Ovary (tissue), 9 donors: Measurements from ENCODE around the gene MPPED2. TPM values are rescaled to one million over a fixed set of nuclear protein-coding genes. Genes with fewer than 3 reads are reported as not detected.

Experiments used
- DNase-seq, 5 donors: peaks; one replicate each; pipeline ENCODE4 v3.0.0-alpha.2; 2019 to 2020
- H3K27ac ChIP-seq, 2 donors: fragments of 200-600 bp; one replicate each; pipeline versions ENCODE4 v1.5.1 to v1.8.0; 2019 to 2022
- H3K27me3 ChIP-seq: fragments of 200-600 bp; one replicate; pipeline ENCODE4 v1.8.0; 2022
- H3K36me3 ChIP-seq: fragments of 200-600 bp; sonication (generic); one replicate; pipeline ENCODE4 v1.5.1; 2019
- H3K4me1 ChIP-seq: one replicate; pipeline ENCODE4 v1.8.1; 2013; ENCODE audit warnings: mild to moderate bottlenecking, moderate library complexity; ENCODE audit not compliant: insufficient read depth
- H3K4me3 ChIP-seq: fragments of 200-600 bp; sonication (generic); one replicate; pipeline ENCODE4 v1.5.1; 2017
- H3K9me3 ChIP-seq, 2 donors: fragments of 200-600 bp in 1 of 2; sonication (generic) in 1 of 2; one replicate each; pipeline versions ENCODE4 v1.5.1 to v1.8.1; 2013 to 2019; ENCODE audit warnings: mild to moderate bottlenecking in 1 of 2, moderate library complexity in 1 of 2
- CTCF ChIP-seq, 3 donors: fragments of 450-650 bp in 2 of 3; fragments of 200-600 bp in 1 of 3; IDR thresholded peaks; one replicate each; pipeline versions ENCODE4 v1.5.1 to v1.8.0; 2016 to 2022; ENCODE audit warnings: antibody characterized with exemption in 3 of 3, mild to moderate bottlenecking in 1 of 3
- EP300 ChIP-seq: sonication (generic); formaldehyde crosslinking; IDR thresholded peaks from one replicate; pipeline ENCODE4 v1.6.1; 2017; ENCODE audit warnings: antibody characterized with exemption
- POLR2A ChIP-seq: fragments of 450-650 bp; IDR thresholded peaks from one replicate; pipeline ENCODE4 v1.6.1; 2017; ENCODE audit warnings: antibody characterized with exemption, mild to moderate bottlenecking, moderate library complexity
- WGBS, 3 donors: extraction: QIAGEN DNeasy Blood & Tissue Kit in 1 of 3; methylation state at CpG; one replicate each; pipeline versions ENCODE4 v1.1.5 to v1.1.7; 2013 to 2017; 5-methylcytosine and 5-hydroxymethylcytosine counted together
- intact Hi-C, 4 donors: fragments of 100-400 bp; cut with DNase I; formaldehyde crosslinking; loops; one replicate each; pipeline versions ENCODE4 v1.11.0 to v1.15.1; 2022 to 2023
- polyA plus RNA-seq, 2 donors: library from polyadenylated mRNA; stranded (reverse); fragments of 200-250 nt in 1 of 2; fragments of 350-450 nt in 1 of 2; fragmentation: Illumina TruSeq in 1 of 2; extraction: RNeasy Lipid Tissue Mini Kit (QIAGEN cat#74804) in 1 of 2; gene quantifications; one replicate each; pipeline ENCODE4 v1.2.3, GENCODE V29; 2013 to 2014
- total RNA-seq, 7 donors: library from RNA; depleted of rRNA in 2 of 7; stranded (reverse); fragments of >200 nt in 2 of 7; fragmentation: NEBNext Ultra II Directional in 3 of 7; extraction: Animal tissue kit (Norgen Biotek cat#: 25700) in 3 of 7; gene quantifications; one replicate each; pipeline versions ENCODE4 v1.1.0 to v1.2.4, GENCODE V29; 2016 to 2023
- donor health status: DM: no; HTN: no; CAD: no; lungs with moderate emphysema.
- donor health status: DM: no; HTN: no; CAD: no.
- donor health status: Bipolar disorder and iron deficiency.
- donor health status: DM: yes; HTN: yes; CAD: no.
- donor health status: DM: no; HTN: no; CAD: no.
- donor health status: DM: yes; HTN: yes; CAD: no.

Gene MPPED2
- total and polyA plus RNA-seq, 9 donors: 0.30 to 10.1 (median 2.9) TPM

DNA sequence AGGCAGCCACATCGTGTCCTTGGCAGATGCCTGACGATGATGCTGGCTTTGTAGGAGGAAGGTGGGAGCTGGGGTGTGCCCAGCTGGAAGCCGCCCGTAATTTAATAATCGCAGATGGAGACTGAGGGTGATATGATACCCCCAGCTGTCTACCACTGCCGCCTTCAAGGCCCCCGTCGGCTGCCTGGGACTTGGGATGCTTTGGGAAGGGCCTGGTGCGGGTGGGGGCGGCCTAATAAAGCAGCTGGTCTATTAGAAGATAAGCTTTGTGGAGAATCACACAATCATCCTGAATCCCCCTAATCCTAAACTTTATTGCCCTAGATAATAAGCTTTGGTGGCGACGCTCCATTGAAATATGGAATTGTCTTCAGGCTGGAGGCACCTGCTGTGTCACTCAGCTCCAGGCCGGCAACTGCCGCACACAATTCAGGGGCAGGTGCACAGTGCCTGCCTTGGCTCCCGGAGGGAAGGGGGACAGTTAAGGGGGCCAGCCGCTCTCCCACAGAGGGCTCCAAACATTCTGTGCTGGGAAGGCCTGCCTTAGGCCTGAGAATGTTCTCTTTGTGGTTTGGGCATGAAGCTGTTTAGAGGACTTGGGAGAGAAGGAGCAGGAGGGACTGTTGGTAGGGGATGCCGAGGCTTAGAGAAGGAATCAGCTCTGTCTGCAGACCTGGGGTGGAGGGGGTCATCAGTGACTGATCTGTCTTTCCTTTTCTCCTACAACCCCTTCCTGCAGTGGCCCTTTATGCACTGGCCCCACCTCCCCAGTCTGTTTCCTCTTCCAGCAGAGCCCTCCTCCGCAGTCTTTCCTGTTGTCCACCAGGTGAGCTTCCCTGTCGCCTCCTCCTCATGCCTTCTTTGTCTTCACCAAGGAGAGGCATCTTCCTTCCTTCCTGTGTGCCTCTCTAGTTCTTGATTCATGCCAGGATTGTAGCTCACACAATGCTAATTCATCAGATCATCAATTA lies 198.0 kb downstream of the MPPED2 start:
- Histone ChIP-seq H3K9me3 (no peaks in the 10 kb centered on the region), H3K36me3 (no peaks in the 10 kb centered on the region), H3K27ac (no peak overlapping the region), H3K27me3 (no peaks in the 10 kb centered on the region), H3K4me3 (no peak overlapping the region), H3K4me1 (no peaks in the 10 kb centered on the region)
- intact Hi-C loops: no loop called here
- TF ChIP-seq CTCF (IDR thresholded peaks at IDR 0.05) (no peak), POLR2A (no peak), EP300 (no peak)
- DNase-seq: no peak
- WGBS, 3 donors: 69 to 80% (median 72%) methylated on average over 19 of the region's 19 CpGs

DNA sequence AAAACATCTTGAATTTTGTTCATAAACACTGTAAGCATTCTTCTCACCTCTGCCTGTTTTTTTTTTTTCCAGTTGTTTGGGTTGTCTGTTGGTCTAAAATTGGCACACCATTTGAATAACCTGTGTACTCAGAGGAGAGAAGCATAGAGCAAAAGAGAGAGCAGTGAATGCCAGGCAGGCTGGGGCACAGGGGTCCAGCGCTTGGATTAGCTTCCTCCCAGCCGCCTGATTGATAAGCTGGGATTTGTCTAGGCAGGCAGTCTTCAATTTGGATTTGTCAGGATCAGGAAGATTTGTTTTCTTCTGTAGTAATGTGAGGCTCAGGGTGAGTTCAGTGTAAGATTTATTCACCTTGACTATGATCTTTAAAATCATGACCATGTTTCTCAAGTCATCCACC lies 204.3 kb downstream of the MPPED2 start:
- no peaks in the 10 kb centered on the region for H3K4me1 ChIP-seq
- intact Hi-C loops: no loop called here
- no peak for TF ChIP-seq POLR2A
- TF ChIP-seq EP300: no peak
- TF ChIP-seq CTCF (IDR thresholded peaks at IDR 0.05): no peak
- no peak overlapping the region for H3K4me3 ChIP-seq
- 74 to 88% (median 85%) methylated on average over 2 of the region's 2 CpGs for WGBS, 3 donors
- no peak overlapping the region for H3K27ac ChIP-seq
- H3K9me3 ChIP-seq: no peaks in the 10 kb centered on the region
- no peaks in the 10 kb centered on the region for H3K36me3 ChIP-seq
- no peaks in the 10 kb centered on the region for H3K27me3 ChIP-seq
- no peak for DNase-seq

DNA sequence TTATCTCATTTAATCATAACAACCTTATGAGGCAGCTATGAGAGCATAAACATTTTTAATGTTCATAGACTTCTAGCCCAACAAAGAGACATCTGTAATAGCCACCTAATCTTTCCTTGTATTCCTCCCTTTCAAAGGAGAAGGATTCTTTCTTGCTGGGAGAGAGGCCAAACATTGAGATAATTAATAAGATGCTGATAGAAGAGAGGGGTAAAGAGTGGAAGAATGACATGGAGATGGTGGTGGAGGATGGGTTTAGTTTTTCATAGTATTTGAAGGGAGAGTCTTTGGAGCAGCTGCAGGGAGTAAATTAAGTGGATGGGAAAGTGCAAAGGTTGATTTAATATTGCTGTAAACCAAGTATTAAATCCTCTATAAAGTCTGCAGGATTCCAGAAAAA lies 205.3 kb downstream of the MPPED2 start:
- TF ChIP-seq CTCF (IDR thresholded peaks at IDR 0.05) (no peak), POLR2A (no peak), EP300 (no peak)
- no peaks in the 10 kb centered on the region for H3K9me3 ChIP-seq
- no peak overlapping the region for H3K27ac ChIP-seq
- intact Hi-C loops: no loop called here
- H3K36me3 ChIP-seq: no peaks in the 10 kb centered on the region
- no peak for DNase-seq
- H3K4me1 ChIP-seq: no peaks in the 10 kb centered on the region
- H3K27me3 ChIP-seq: no peaks in the 10 kb centered on the region
- no peak overlapping the region for H3K4me3 ChIP-seq

- no peak for TF ChIP-seq CTCF (IDR thresholded peaks at IDR 0.05)
- no peak for TF ChIP-seq POLR2A
- no peak for TF ChIP-seq EP300
- H3K4me1 ChIP-seq: no peaks in the 10 kb centered on the region
- no peak for DNase-seq
- no peaks in the 10 kb centered on the region for H3K27me3 ChIP-seq
- H3K27ac ChIP-seq: no peak overlapping the region
- WGBS, 3 donors: 70 to 75% (median 75%) methylated on average over 2 of the region's 2 CpGs
- H3K36me3 ChIP-seq: no peaks in the 10 kb centered on the region
- H3K9me3 ChIP-seq: no peaks in the 10 kb centered on the region
- no peak overlapping the region for H3K4me3 ChIP-seq
- intact Hi-C loops: no loop called here
Measured at GRCh38 chr11:30377347-30377746, 208.8 kb downstream of the MPPED2 start.
